Hepatocyte (in vitro differentiated cells): ENCODE measurements around the gene PRR14L. TPM values are rescaled to one million over a fixed set of nuclear protein-coding genes. Genes with fewer than 3 reads are reported as not detected.

Source experiments
- DNase-seq: peaks from one replicate; pipeline ENCODE4 v3.0.0-alpha.2; 2016; ENCODE audit warnings: low spot score
- H2AFZ ChIP-seq: fragments of 200-600 bp; sonication (generic); 2 replicates; pipeline ENCODE4 v1.6.0; 2016; ENCODE audit warnings: antibody characterized with exemption, mild to moderate bottlenecking
- H3K27ac ChIP-seq: fragments of 200-600 bp; sonication (generic); 2 replicates; pipeline ENCODE4 v1.5.1; 2016; ENCODE audit warnings: mild to moderate bottlenecking
- H3K27me3 ChIP-seq: fragments of 200-600 bp; sonication (generic); 2 replicates; pipeline ENCODE4 v1.6.1; 2016
- H3K36me3 ChIP-seq: fragments of 200-600 bp; sonication (generic); replicated peaks from 2 replicates; pipeline ENCODE4 v1.5.1; 2016; ENCODE audit warnings: low read depth; ENCODE audit not compliant: insufficient read depth
- H3K4me1 ChIP-seq: fragments of 200-600 bp; sonication (generic); 2 replicates; pipeline ENCODE4 v1.5.1; 2016; ENCODE audit warnings: mild to moderate bottlenecking, moderate library complexity; ENCODE audit not compliant: insufficient read depth
- H3K4me2 ChIP-seq: fragments of 200-600 bp; sonication (generic); 2 replicates; pipeline ENCODE4 v1.6.0; 2016
- H3K4me3 ChIP-seq: fragments of 200-600 bp; sonication (generic); 2 replicates; pipeline ENCODE4 v1.5.1; 2016; ENCODE audit warnings: mild to moderate bottlenecking
- H3K79me2 ChIP-seq: fragments of 200-600 bp; sonication (generic); 2 replicates; pipeline ENCODE4 v1.6.0; 2017; ENCODE audit warnings: mild to moderate bottlenecking
- H3K9me2 ChIP-seq: fragments of 200-600 bp; sonication (generic); replicated peaks from 2 replicates; pipeline ENCODE4 v1.6.0; 2017; ENCODE audit warnings: mild to moderate bottlenecking; ENCODE audit not compliant: insufficient read depth
- H3K9me3 ChIP-seq: fragments of 200-600 bp; sonication (generic); 2 replicates; pipeline ENCODE4 v1.5.1; 2016; ENCODE audit warnings: low read depth, mild to moderate bottlenecking
- H4K20me1 ChIP-seq: fragments of 200-600 bp; sonication (generic); 2 replicates; pipeline ENCODE4 v1.6.0; 2016; ENCODE audit warnings: mild to moderate bottlenecking; ENCODE audit not compliant: insufficient read depth, poor library complexity, severe bottlenecking
- EZH2 ChIP-seq: fragments of 200-600 bp; sonication (generic); IDR thresholded peaks from 2 replicates; pipeline ENCODE4 v1.6.1; 2016; ENCODE audit warnings: antibody characterized with exemption, mild to moderate bottlenecking, borderline replicate concordance
- EZH2phosphoT487 ChIP-seq: fragments of 200-600 bp; sonication (generic); IDR thresholded peaks from one replicate; pipeline ENCODE4 v1.6.1; 2018; ENCODE audit warnings: antibody characterized with exemption, mild to moderate bottlenecking, low read depth, moderate library complexity; ENCODE audit not compliant: unreplicated experiment, severe bottlenecking
- WGBS: methylation state at CpG from one replicate; pipeline ENCODE4 v1.1.6; 2016; ENCODE audit warnings: low lambda C conversion rate; ENCODE audit errors: missing lambda C conversion rate; 5-methylcytosine and 5-hydroxymethylcytosine counted together
- polyA plus RNA-seq: library from polyadenylated mRNA; unstranded; fragments of >200 nt; fragmentation: Nextera tagmentation; extraction: Ambion mirVana; gene quantifications from 2 replicates; pipeline ENCODE4 v1.2.1, GENCODE V29; 2016
- total RNA-seq: library from RNA; depleted of rRNA; stranded (reverse); fragments of >200 nt; gene quantifications from 2 replicates; pipeline ENCODE4 v1.2.3, GENCODE V29; 2014
- TF ChIP-seq, protein P1 (sequence below): fragments of 200-600 bp; sonication (generic); IDR thresholded peaks from 2 replicates; pipeline ENCODE4 v1.5.1; 2016; ENCODE audit warnings: antibody characterized with exemption, mild to moderate bottlenecking; ENCODE audit not compliant: poor library complexity

PRR14L gene
- total and polyA plus RNA-seq, 2 experiments from 2014 or later = 13.2 to 30.4 TPM

DNA sequence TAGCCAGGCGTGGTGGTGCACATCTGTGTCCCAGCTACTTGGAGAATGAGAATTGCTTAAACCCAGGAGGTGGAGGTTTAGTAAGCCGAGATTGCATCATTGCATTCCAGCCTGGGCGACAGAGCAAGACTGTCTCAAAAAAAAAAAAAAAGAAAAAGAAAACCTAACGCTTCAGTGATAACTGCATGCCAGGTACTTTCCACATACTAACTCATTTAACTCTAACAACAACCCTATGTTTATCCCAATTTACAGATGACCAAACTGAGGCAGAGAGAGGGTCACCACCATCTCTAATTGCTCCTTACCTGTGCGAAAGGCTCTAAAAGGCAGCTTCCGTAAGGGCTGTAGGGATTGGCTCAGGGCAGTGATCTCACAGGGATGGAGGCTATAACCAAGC is 99.5 kb downstream of the PRR14L start:
- no peaks in the 10 kb centered on the region for H3K9me2 ChIP-seq
- H3K27ac ChIP-seq = peak overlapping the region; percentile 65
- no peak overlapping the region for H2AFZ ChIP-seq
- H3K79me2 ChIP-seq = peaks cover 77% of the 10 kb centered on the region
- no peak overlapping the region for H3K4me3 ChIP-seq
- H3K9me3 ChIP-seq = no peaks in the 10 kb centered on the region
- H3K4me1 ChIP-seq = peaks cover 30% of the 10 kb centered on the region
- no peak overlapping the region for H3K4me2 ChIP-seq
- H3K36me3 ChIP-seq = no peaks in the 10 kb centered on the region
- DNase-seq = no peak
- TF ChIP-seq EZH2 = no peak
- TF ChIP-seq, protein P1, sequence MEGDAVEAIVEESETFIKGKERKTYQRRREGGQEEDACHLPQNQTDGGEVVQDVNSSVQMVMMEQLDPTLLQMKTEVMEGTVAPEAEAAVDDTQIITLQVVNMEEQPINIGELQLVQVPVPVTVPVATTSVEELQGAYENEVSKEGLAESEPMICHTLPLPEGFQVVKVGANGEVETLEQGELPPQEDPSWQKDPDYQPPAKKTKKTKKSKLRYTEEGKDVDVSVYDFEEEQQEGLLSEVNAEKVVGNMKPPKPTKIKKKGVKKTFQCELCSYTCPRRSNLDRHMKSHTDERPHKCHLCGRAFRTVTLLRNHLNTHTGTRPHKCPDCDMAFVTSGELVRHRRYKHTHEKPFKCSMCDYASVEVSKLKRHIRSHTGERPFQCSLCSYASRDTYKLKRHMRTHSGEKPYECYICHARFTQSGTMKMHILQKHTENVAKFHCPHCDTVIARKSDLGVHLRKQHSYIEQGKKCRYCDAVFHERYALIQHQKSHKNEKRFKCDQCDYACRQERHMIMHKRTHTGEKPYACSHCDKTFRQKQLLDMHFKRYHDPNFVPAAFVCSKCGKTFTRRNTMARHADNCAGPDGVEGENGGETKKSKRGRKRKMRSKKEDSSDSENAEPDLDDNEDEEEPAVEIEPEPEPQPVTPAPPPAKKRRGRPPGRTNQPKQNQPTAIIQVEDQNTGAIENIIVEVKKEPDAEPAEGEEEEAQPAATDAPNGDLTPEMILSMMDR = no peak
- TF ChIP-seq EZH2phosphoT487 = no peak
- peaks cover 8% of the 10 kb centered on the region for H4K20me1 ChIP-seq
- WGBS = 79% methylated on average over 6 of the region's 6 CpGs
- no peaks in the 10 kb centered on the region for H3K27me3 ChIP-seq

DNA sequence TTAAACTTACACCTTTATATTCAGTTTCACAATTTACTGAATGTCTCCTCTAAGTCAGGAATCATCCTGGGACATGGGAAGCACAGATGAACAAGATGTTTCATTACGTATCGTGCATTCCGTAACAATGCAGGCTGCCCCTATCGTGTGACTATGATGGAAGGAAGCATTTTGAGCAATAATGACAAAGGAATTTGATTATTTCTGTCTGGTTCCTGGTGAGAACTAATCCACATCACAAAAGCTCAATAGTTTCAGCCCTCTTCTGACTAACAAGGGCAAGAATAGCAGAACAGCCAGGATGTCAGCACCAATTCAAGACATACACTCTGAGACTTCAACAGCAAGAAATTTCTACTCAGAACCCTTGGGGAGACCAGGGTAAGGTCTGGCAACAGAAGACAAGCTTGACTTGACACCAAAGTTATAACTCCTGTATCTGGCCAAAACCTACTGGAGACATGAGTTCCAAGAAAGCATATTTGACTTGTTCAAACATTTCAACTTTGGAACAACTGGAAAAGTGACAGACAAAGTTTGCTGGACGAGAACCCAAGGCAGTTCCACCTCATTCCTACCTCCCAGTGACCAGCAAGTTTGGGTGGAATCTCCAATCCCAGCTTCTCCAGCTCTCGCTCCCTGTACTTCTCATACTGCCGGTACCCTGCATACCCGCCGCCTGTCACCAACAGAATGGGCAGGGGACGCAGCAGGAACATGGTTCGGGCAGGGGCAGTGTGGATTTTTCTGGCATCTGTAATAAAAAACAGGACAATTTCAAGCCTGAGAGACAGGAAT is 102.2 kb downstream of the PRR14L start:
- Histone ChIP-seq H3K4me1 (peaks cover 23% of the 10 kb centered on the region), H3K4me2 (no peak overlapping the region), H4K20me1 (peaks cover 6% of the 10 kb centered on the region), H3K79me2 (peaks cover 66% of the 10 kb centered on the region), H3K9me2 (no peaks in the 10 kb centered on the region), H3K36me3 (no peaks in the 10 kb centered on the region), H2AFZ (no peak overlapping the region), H3K4me3 (no peak overlapping the region), H3K9me3 (no peaks in the 10 kb centered on the region), H3K27me3 (no peaks in the 10 kb centered on the region), H3K27ac (peak overlapping the region; percentile 75)
- WGBS = 92% methylated on average over 11 of the region's 11 CpGs
- no peak for TF ChIP-seq EZH2
- TF ChIP-seq, protein P1 = no peak
- TF ChIP-seq EZH2phosphoT487 = no peak
- no peak for DNase-seq

DNA sequence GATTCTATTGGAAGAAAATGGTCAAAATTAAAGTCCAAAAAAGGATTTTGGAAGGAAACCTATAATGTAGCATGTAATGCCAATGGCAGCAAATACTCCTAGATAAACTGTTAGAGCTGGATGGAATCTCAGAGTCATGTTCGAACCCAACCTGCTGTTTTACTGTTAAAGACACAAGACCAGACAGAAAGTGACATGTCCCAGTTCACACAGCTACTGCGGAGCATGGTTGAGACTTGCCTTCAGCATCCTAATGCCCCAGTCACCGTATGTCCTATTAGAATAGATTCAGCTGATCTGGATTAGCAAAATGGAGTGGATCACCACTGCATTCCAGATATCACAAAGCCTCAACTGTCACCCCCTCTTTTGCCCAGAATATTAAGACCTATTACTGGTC is 102.9 kb downstream of the PRR14L start:
- peaks cover 6% of the 10 kb centered on the region for H4K20me1 ChIP-seq
- 92% methylated on average over 3 of the region's 3 CpGs for WGBS
- peak overlapping the region; percentile 75 for H3K27ac ChIP-seq
- H3K79me2 ChIP-seq = peaks cover 66% of the 10 kb centered on the region
- H2AFZ ChIP-seq = no peak overlapping the region
- no peaks in the 10 kb centered on the region for H3K9me3 ChIP-seq
- H3K4me3 ChIP-seq = no peak overlapping the region
- no peaks in the 10 kb centered on the region for H3K36me3 ChIP-seq
- peaks cover 23% of the 10 kb centered on the region for H3K4me1 ChIP-seq
- H3K9me2 ChIP-seq = no peaks in the 10 kb centered on the region
- H3K27me3 ChIP-seq = no peaks in the 10 kb centered on the region
- no peak overlapping the region for H3K4me2 ChIP-seq
- TF ChIP-seq EZH2phosphoT487 (no peak), EZH2 (no peak)
- TF ChIP-seq, protein P1 = no peak
- DNase-seq = no peak
